H1 (cell line): ENCODE measurements around the gene APOM. TPM values are rescaled to one million over a fixed set of nuclear protein-coding genes. Genes with fewer than 3 reads are reported as not detected.

ENCODE experiments used
- CTCF ChIA-PET: fragments of 300-600 bp; sonication (Branson Sonifier 250); formaldehyde crosslinking; loops from one replicate; lab custom pipeline; 2021; ENCODE audit not compliant: partially characterized antibody; lab: Charles Lee
- POLR2A ChIA-PET: fragments of 300-600 bp; sonication (Branson Sonifier 250); formaldehyde crosslinking; loops from one replicate; lab custom pipeline; 2021; ENCODE audit warnings: inconsistent platforms; ENCODE audit not compliant: partially characterized antibody; lab: Charles Lee
- DNase-seq, 2 experiments: peaks; one replicate each; pipeline versions ENCODE4 v3.0.0 to v3.0.0-alpha.2; 2010 to 2022; ENCODE audit warnings: low spot score in 2 of 2, low read depth in 1 of 2, mixed read lengths in 1 of 2
- FAIRE-seq: peaks from 2 replicates; lab custom pipeline; 2011; peaks lifted over from hg19 to GRCh38; lab: Jason Lieb, UNC
- H2AFZ ChIP-seq: 2 replicates; pipeline ENCODE4 v1.8.1; 2012; ENCODE audit warnings: low read length, inconsistent platforms
- H2AK5ac ChIP-seq: 2 replicates; pipeline ENCODE4 v1.6.1; 2013; ENCODE audit warnings: low read depth, low read length
- H2BK120ac ChIP-seq: replicated peaks from 2 replicates; pipeline ENCODE3; 2013; ENCODE audit warnings: low read depth, low read length, inconsistent platforms
- H2BK12ac ChIP-seq: 2 replicates; pipeline ENCODE4 v1.6.1; 2013; ENCODE audit warnings: low read depth, low read length
- H2BK15ac ChIP-seq: 2 replicates; pipeline ENCODE4 v1.6.1; 2013; ENCODE audit warnings: low read length
- H2BK20ac ChIP-seq: 2 replicates; pipeline ENCODE4 v1.6.1; 2013; ENCODE audit warnings: low read length
- H2BK5ac ChIP-seq: 2 replicates; pipeline ENCODE4 v1.6.1; 2013; ENCODE audit warnings: low read depth, low read length
- H3K14ac ChIP-seq: 2 replicates; pipeline ENCODE4 v1.6.1; 2013; ENCODE audit warnings: inconsistent platforms; ENCODE audit not compliant: insufficient read length
- H3K18ac ChIP-seq: 2 replicates; pipeline ENCODE4 v1.6.1; 2013; ENCODE audit warnings: low read length; ENCODE audit errors: extremely low read depth
- H3K23ac ChIP-seq: 2 replicates; pipeline ENCODE4 v1.6.1; 2013; ENCODE audit warnings: inconsistent platforms; ENCODE audit not compliant: insufficient read length
- H3K23me2 ChIP-seq: 2 replicates; pipeline ENCODE4 v1.6.1; 2013; ENCODE audit warnings: low read depth, low read length
- H3K27ac ChIP-seq: 2 replicates; pipeline ENCODE4 v1.6.1; 2011; ENCODE audit warnings: low read depth, low read length, inconsistent platforms
- H3K27me3 ChIP-seq, 4 experiments: replicated peaks in 1 of 4; 1 replicate in 1 of 4; 2 replicates in 3 of 4; pipeline versions ENCODE4 v1.6.1 to v1.8.1; 2011 to 2013; ENCODE audit warnings: low read length in 3 of 4, mild to moderate bottlenecking in 3 of 4, inconsistent platforms in 2 of 4, mixed read lengths in 2 of 4, moderate library complexity in 1 of 4; ENCODE audit not compliant: control insufficient read depth in 3 of 4, insufficient read depth in 3 of 4; ENCODE audit errors: extremely low read depth in 1 of 4
- H3K36me3 ChIP-seq, 4 experiments: 2 replicates each; pipeline versions ENCODE4 v1.6.1 to v1.8.1; 2011 to 2013; ENCODE audit warnings: mild to moderate bottlenecking in 4 of 4, low read length in 3 of 4, moderate library complexity in 2 of 4, control low read depth in 1 of 4, inconsistent platforms in 1 of 4; ENCODE audit not compliant: insufficient read depth in 4 of 4, control insufficient read depth in 2 of 4
- H3K4ac ChIP-seq: replicated peaks from 2 replicates; pipeline ENCODE3; 2013; ENCODE audit warnings: low read length, low read depth, mixed read lengths, inconsistent platforms; ENCODE audit not compliant: insufficient read length
- H3K4me1 ChIP-seq, 4 experiments: replicated peaks in 1 of 4; 1 replicate in 1 of 4; 2 replicates in 3 of 4; pipeline versions ENCODE4 v1.6.1 to v1.8.1; 2011 to 2013; ENCODE audit warnings: low read length in 3 of 4, inconsistent platforms in 2 of 4, mixed read lengths in 1 of 4; ENCODE audit not compliant: insufficient read depth in 4 of 4, control insufficient read depth in 3 of 4
- H3K4me2 ChIP-seq, 2 experiments: 2 replicates each; pipeline versions ENCODE4 v1.6.1 to v1.8.1; 2011 to 2013; ENCODE audit warnings: low read depth in 2 of 2, low read length in 2 of 2, control low read depth in 1 of 2, inconsistent platforms in 1 of 2, mild to moderate bottlenecking in 1 of 2; ENCODE audit not compliant: insufficient read depth in 1 of 2
- H3K4me3 ChIP-seq, 4 experiments: fragments of 200-600, 300-600 bp in 1 of 4; sonication (generic), shearing (Covaris generic), sonication (Bioruptor Twin) in 1 of 4; 2 replicates each; pipeline versions ENCODE4 v1.5.1 to v1.8.1; 2011 to 2016; ENCODE audit warnings: low read length in 4 of 4, low read depth in 3 of 4, control low read depth in 2 of 4, inconsistent platforms in 2 of 4, mild to moderate bottlenecking in 2 of 4, mixed read lengths in 1 of 4, moderate library complexity in 1 of 4; ENCODE audit not compliant: insufficient read depth in 2 of 4; ENCODE audit errors: extremely low read depth in 1 of 4
- H3K56ac ChIP-seq: replicated peaks from 2 replicates; pipeline ENCODE3; 2013; ENCODE audit warnings: low read depth, mild to moderate bottlenecking, mixed read lengths, low read length, inconsistent platforms; ENCODE audit not compliant: insufficient read length
- H3K79me1 ChIP-seq: 2 replicates; pipeline ENCODE4 v1.6.1; 2013; ENCODE audit warnings: low read depth, low read length, control low read depth
- H3K79me2 ChIP-seq, 2 experiments: 2 replicates each; pipeline versions ENCODE4 v1.6.1 to v1.8.1; 2012 to 2013; ENCODE audit warnings: low read length in 2 of 2, mild to moderate bottlenecking in 2 of 2, inconsistent platforms in 1 of 2; ENCODE audit not compliant: insufficient read depth in 2 of 2, control insufficient read depth in 1 of 2
- H3K9ac ChIP-seq, 4 experiments: replicated peaks in 1 of 4; 1 replicate in 1 of 4; 2 replicates in 3 of 4; pipeline versions ENCODE4 v1.6.1 to v1.8.1; 2011 to 2013; ENCODE audit warnings: low read depth in 3 of 4, low read length in 3 of 4, control low read depth in 2 of 4, mild to moderate bottlenecking in 2 of 4, moderate library complexity in 2 of 4, inconsistent platforms in 1 of 4; ENCODE audit errors: extremely low read depth in 1 of 4
- H3K9me3 ChIP-seq, 2 experiments: 2 replicates each; pipeline versions ENCODE4 v1.6.1 to v1.8.1; 2012 to 2013; ENCODE audit warnings: mild to moderate bottlenecking in 2 of 2, moderate library complexity in 2 of 2, control low read depth in 1 of 2, inconsistent platforms in 1 of 2, low read depth in 1 of 2, low read length in 1 of 2, mixed read lengths in 1 of 2; ENCODE audit not compliant: insufficient read depth in 2 of 2
- H4K20me1 ChIP-seq, 2 experiments: replicated peaks in 1 of 2; 2 replicates each; pipeline versions ENCODE3 to v1.8.1; 2011 to 2013; ENCODE audit warnings: inconsistent platforms in 2 of 2, low read length in 2 of 2, mild to moderate bottlenecking in 1 of 2; ENCODE audit not compliant: insufficient read depth in 2 of 2, control insufficient read depth in 1 of 2
- H4K5ac ChIP-seq: 2 replicates; pipeline ENCODE4 v1.6.1; 2013; ENCODE audit warnings: low read length, low read depth, mixed read lengths, inconsistent platforms; ENCODE audit not compliant: insufficient read length
- H4K8ac ChIP-seq: 2 replicates; pipeline ENCODE4 v1.8.0; 2013; ENCODE audit warnings: mild to moderate bottlenecking, moderate library complexity, low read length, inconsistent platforms; ENCODE audit not compliant: insufficient read depth; ENCODE audit errors: extremely low read depth
- H4K91ac ChIP-seq: replicated peaks from 2 replicates; pipeline ENCODE3; 2013; ENCODE audit warnings: low read length, mixed read lengths, inconsistent platforms; ENCODE audit not compliant: insufficient read length
- CTBP2 ChIP-seq: IDR thresholded peaks from 2 replicates; pipeline ENCODE4 v1.7.0; 2011; ENCODE audit warnings: borderline replicate concordance, mild to moderate bottlenecking, moderate library complexity, mixed read lengths, low read length; ENCODE audit not compliant: insufficient read depth, insufficient read length
- NRF1 ChIP-seq: IDR thresholded peaks from 2 replicates; pipeline ENCODE4 v1.6.1; 2011; ENCODE audit warnings: mild to moderate bottlenecking, low read depth, low read length, improper control_type of control experiment
- RAD21 ChIP-seq, 2 experiments: IDR thresholded peaks in 1 of 2; conservative IDR thresholded peaks in 1 of 2; 2 replicates each; pipeline ENCODE4 v1.6.1; 2011; ENCODE audit warnings: low read depth in 2 of 2, low read length in 2 of 2, improper control_type of control experiment in 1 of 2, inconsistent platforms in 1 of 2, mild to moderate bottlenecking in 1 of 2, moderate library complexity in 1 of 2
- RBBP5 ChIP-seq: IDR thresholded peaks from 2 replicates; pipeline ENCODE4 v1.7.1; 2012; ENCODE audit warnings: low read depth, mild to moderate bottlenecking, inconsistent platforms, low read length, moderate library complexity, borderline replicate concordance
- SIN3A ChIP-seq, 2 experiments: IDR thresholded peaks in 1 of 2; conservative IDR thresholded peaks in 1 of 2; 2 replicates each; pipeline ENCODE4 v1.6.1; 2011 to 2012; ENCODE audit warnings: low read length in 2 of 2, improper control_type of control experiment in 1 of 2, low read depth in 1 of 2, mild to moderate bottlenecking in 1 of 2
- SP4 ChIP-seq: IDR thresholded peaks from 2 replicates; pipeline ENCODE4 v1.6.1; 2012; ENCODE audit warnings: low read length, inconsistent platforms
- YY1 ChIP-seq: IDR thresholded peaks from 2 replicates; pipeline ENCODE4 v1.6.1; 2011; ENCODE audit warnings: low read depth, mild to moderate bottlenecking, low read length
- WGBS, 2 experiments: shearing (Covaris generic) in 1 of 2; methylation state at CpG; one replicate each; pipeline versions ENCODE4 v1.1.6 to v1.1.7; 2013 to 2015; ENCODE audit warnings: low lambda C conversion rate in 2 of 2, mixed read lengths in 2 of 2, inconsistent platforms in 1 of 2, low coverage in 1 of 2, missing lambda C conversion rate in 1 of 2; ENCODE audit not compliant: insufficient replicate concordance in 2 of 2, insufficient coverage in 1 of 2, insufficient read length in 1 of 2; ENCODE audit errors: extremely low coverage in 1 of 2, missing lambda C conversion rate in 1 of 2; 5-methylcytosine and 5-hydroxymethylcytosine counted together
- polyA plus RNA-seq, 7 experiments: library from polyadenylated mRNA; depleted of rRNA in 3 of 7; stranded (reverse) in 5 of 7; unstranded in 2 of 7; fragments of >200 nt in 5 of 7; fragments of 200-250 nt in 2 of 7; gene quantifications; 1 replicate in 5 of 7; 2 replicates in 1 of 7; 4 replicates in 1 of 7; pipeline versions ENCODE4 v1.2.1 to v1.2.3, GENCODE V29; 2011 to 2013; ENCODE audit warnings: missing spikeins in 2 of 7, mixed read lengths in 2 of 7
- total RNA-seq: library from RNA; stranded (reverse); fragmentation: NEBNext Ultra II Directional; extraction: Animal tissue kit (Norgen Biotek cat#: 25700); gene quantifications from 2 replicates; pipeline ENCODE4 v1.2.1, GENCODE V29; 2021

APOM gene
- total and polyA plus RNA-seq, 2 of the 8 experiments (the other 6 are each of a cell fraction or from before 2014, with no cell fraction given): 3.4 to 12.0 TPM

- Histone ChIP-seq H3K23ac (no peak within 1 kb of the TSS), H3K4me3 (peak within 1 kb of the TSS; percentile 22 to 70 (median 60)), H2BK15ac (peak within 1 kb of the TSS; percentile 72; the same call in 1 of the 2 replicates), H2AFZ (peak within 1 kb of the TSS; percentile 15; the same call in 1 of the 2 replicates), H2AK5ac (no peak within 1 kb of the TSS), H3K36me3 (no peaks in the 10 kb centered on the region), H3K27ac (no peak within 1 kb of the TSS), H3K23me2 (peaks cover 11% of the 10 kb centered on the region; the same call in 1 of the 2 replicates), H3K4me1 (peaks cover 0 to 10% (median 7%) of the 10 kb centered on the region in 4 experiments; a peak in 5 of 7 replicates), H2BK12ac (peak within 1 kb of the TSS; percentile 9; the same call in 1 of the 2 replicates), H3K9me3 (no peaks in the 10 kb centered on the region), H4K20me1 (no peaks in the 10 kb centered on the region), H3K9ac (no peak within 1 kb of the TSS; a peak in 1 of 7 replicates), H4K91ac (no peak within 1 kb of the TSS), H2BK120ac (no peak within 1 kb of the TSS), H3K4me2 (peak within 1 kb of the TSS; percentile 11 to 84), H3K4ac (no peak within 1 kb of the TSS), H3K27me3 (peaks cover 3 to 13% (median 12%) of the 10 kb centered on the region in 4 experiments; a peak in 6 of 7 replicates), H3K56ac (peak within 1 kb of the TSS; percentile 33), H2BK5ac (peak within 1 kb of the TSS; percentile 35; the same call in 1 of the 2 replicates), H4K5ac (no peak within 1 kb of the TSS), H3K79me2 (no peaks in the 10 kb centered on the region), H3K79me1 (no peaks in the 10 kb centered on the region), H3K18ac (no peak within 1 kb of the TSS), H3K14ac (no peak within 1 kb of the TSS), H4K8ac (peak within 1 kb of the TSS; percentile 39), H2BK20ac (no peak within 1 kb of the TSS; the same call in 1 of the 2 replicates)
- DNase-seq (peak in 1 of 2 experiments; percentile 79), FAIRE-seq (no peak)
- ChIA-PET POLR2A (interaction anchor here (0.8 to 2.5 kb wide), 15 partner anchors 8 to 150 kb away, joined by 3 to 20 read pairs (median 3); partner anchors contain the start of genes CLIC1, CSNK2B, DDAH2 and GPANK1), CTCF (interaction anchor here (0.6 to 2.6 kb wide), 30 partner anchors 9 to 151 kb away, joined by 3 to 11 read pairs (median 4); partner anchors contain the start of genes C6orf47, LY6G5B, LY6G6D and VARS1)
- WGBS, 2 experiments: 21% methylated on average over 17 of the region's 17 CpGs; no CpG with 5 or more reads in 1 of the 2 experiments
- no peak for TF ChIP-seq SP4
- TF ChIP-seq NRF1: no peak
- peak; percentile 80 for TF ChIP-seq YY1
- peak; percentile 90 to 96 for TF ChIP-seq RAD21 (IDR thresholded peaks at IDR 0.05 in 1 of 2, conservative IDR thresholded peaks at IDR 0.05 in 1 of 2; ENCODE audit: low read depth in 2 of 2, low read length in 2 of 2)
- TF ChIP-seq RBBP5: 0 out of 2 replicates have a peak, but pooled peaks have one; percentile 41
- peak in 1 of 2 experiments; percentile 84; a peak in 2 of 4 replicates for TF ChIP-seq SIN3A (conservative IDR thresholded peaks at IDR 0.05 in 1 of 2, IDR thresholded peaks at IDR 0.05 in 1 of 2; ENCODE audit: low read depth in 1 of 2, low read length in 2 of 2)
- TF ChIP-seq CTBP2: no peak
Measured at GRCh38 chr6:31680226-31681134, 24.8 kb downstream of the APOM start, which contains the start of gene LY6G5C. Gene LY6G5C, minus strand, starts transcription at chr6:31681067. Its CDS starts 694 bp downstream, at chr6:31680373.
